Esophagus squamous epithelium (tissue), 5 donors: ENCODE results near the gene SF3A2. TPM values are rescaled to one million over a fixed set of nuclear protein-coding genes. Genes with fewer than 3 reads are reported as not detected.

Source experiments
- DNase-seq: peaks from one replicate; lab custom pipeline; 2025; lab: John Stamatoyannopoulos, UW
- H3K27ac ChIP-seq, 4 donors: fragments of 200-600 bp; sonication (generic); one replicate each; pipeline ENCODE4 v1.5.1; 2016 to 2019; ENCODE audit warnings: mild to moderate bottlenecking in 1 of 4
- H3K27me3 ChIP-seq, 4 donors: fragments of 200-600 bp; sonication (generic); 1 replicate in 3 of 4; 2 replicates in 1 of 4; pipeline versions ENCODE4 v1.5.1 to v1.6.0; 2017 to 2021; ENCODE audit warnings: antibody characterized with exemption in 1 of 4
- H3K36me3 ChIP-seq, 3 donors: fragments of 200-600 bp; sonication (generic); one replicate each; pipeline ENCODE4 v1.5.1; 2016 to 2019
- H3K4me1 ChIP-seq, 3 donors: fragments of 200-600 bp; sonication (generic); one replicate each; pipeline ENCODE4 v1.5.1; 2017 to 2019
- H3K4me3 ChIP-seq, 4 donors: fragments of 200-600 bp; sonication (generic); 1 replicate in 3 of 4; 2 replicates in 1 of 4; pipeline ENCODE4 v1.5.1; 2016 to 2019; ENCODE audit warnings: mild to moderate bottlenecking in 2 of 4, moderate library complexity in 1 of 4
- H3K9me3 ChIP-seq, 3 donors: fragments of 200-600 bp; sonication (generic); one replicate each; pipeline ENCODE4 v1.5.1; 2016 to 2019
- CTCF ChIP-seq, 6 experiments: fragments of 450-650 bp in 4 of 6; fragments of 200-600 bp in 2 of 6; sonication (generic) in 2 of 6; IDR thresholded peaks; one replicate each; pipeline ENCODE4 v1.5.1; 2016 to 2019; ENCODE audit warnings: antibody characterized with exemption in 6 of 6, mild to moderate bottlenecking in 4 of 6, moderate library complexity in 4 of 6
- POLR2A ChIP-seq, 4 donors: fragments of 450-650 bp; IDR thresholded peaks; one replicate each; pipeline ENCODE4 v1.6.1; 2017; ENCODE audit warnings: antibody characterized with exemption in 4 of 4, mild to moderate bottlenecking in 4 of 4, moderate library complexity in 3 of 4
- WGBS, 2 donors: methylation state at CpG; one replicate each; pipeline ENCODE4 v1.1.5; 2018; 5-methylcytosine and 5-hydroxymethylcytosine counted together
- intact Hi-C: fragments of 100-400 bp; cut with DNase I; formaldehyde crosslinking; loops from one replicate; pipeline ENCODE4 v1.15.0; 2022
- total RNA-seq, 4 donors: library from RNA; depleted of rRNA; stranded (reverse); fragments of >200 nt; gene quantifications; one replicate each; pipeline ENCODE4 v1.1.0, GENCODE V29; 2016
- donor health status: DM: yes; HTN: yes; CAD: no.

Gene SF3A2
- total RNA-seq, 4 donors from 2014 or later = 19.3 to 39.7 (median 31.3) TPM

- no peaks in the 10 kb centered on the region for H3K36me3 ChIP-seq
- peaks cover 20 to 42% (median 25%) of the 10 kb centered on the region in 3 donors for H3K4me1 ChIP-seq
- WGBS, 2 donors = 73 to 85% methylated on average over 4 to 13 of the region's 24 CpGs
- no peak within 1 kb of the TSS for H3K27ac ChIP-seq
- intact Hi-C loops = no loop called here
- TF ChIP-seq POLR2A (IDR thresholded peaks at IDR 0.05) (peak in 1 of 4 donors; percentile 20), CTCF (IDR thresholded peaks at IDR 0.05) (no peak)
- H3K9me3 ChIP-seq = no peaks in the 10 kb centered on the region
- DNase-seq = no peak
- H3K4me3 ChIP-seq = no peak within 1 kb of the TSS
- peaks cover 14 to 35% (median 22%) of the 10 kb centered on the region in 4 donors for H3K27me3 ChIP-seq
These were observed 19.5 kb downstream of the SF3A2 start, which contains the start of gene JSRP1 for GRCh38 chr19:2255982-2256685. TSS of gene JSRP1 (minus strand) at chr19:2256417. CDS start at chr19:2255314, 1,103 bp downstream.

- WGBS, 2 donors = 74 to 79% methylated on average over 5 of the region's 5 CpGs
- TF ChIP-seq POLR2A (IDR thresholded peaks at IDR 0.05) (no peak), CTCF (IDR thresholded peaks at IDR 0.05) (no peak)
- Histone ChIP-seq H3K27me3 (peaks cover 0 to 3% (median 0%) of the 10 kb centered on the region in 4 donors), H3K36me3 (no peaks in the 10 kb centered on the region), H3K4me1 (peaks cover 0 to 13% (median 0%) of the 10 kb centered on the region in 3 donors), H3K9me3 (no peaks in the 10 kb centered on the region), H3K4me3 (no peak overlapping the region), H3K27ac (no peak overlapping the region)
- intact Hi-C loops = no loop called here
- no peak for DNase-seq
These were observed 22.7 kb downstream of the SF3A2 start for GRCh38 chr19:2259336-2259735.

- WGBS, 2 donors = 38 to 54% methylated on average over 11 of the region's 11 CpGs
These were observed 23.7 kb downstream of the SF3A2 start for GRCh38 chr19:2260341-2260805.

GRCh38 chr19:2261438-2262172, 25.0 kb downstream of the SF3A2 start:
- DNase-seq = no peak
- intact Hi-C loops = no loop called here

More at GRCh38 chr19:2260341-2260805, 23.7 kb downstream of the SF3A2 start:
- no peaks in the 10 kb centered on the region for H3K27me3 ChIP-seq
- no peak overlapping the region for H3K4me3 ChIP-seq
- H3K9me3 ChIP-seq = no peaks in the 10 kb centered on the region
- H3K27ac ChIP-seq = peak overlapping the region in 3 of 4 donors; percentile 53 to 72 (median 63)
- no peaks in the 10 kb centered on the region for H3K36me3 ChIP-seq
- intact Hi-C loops = no loop called here
- no peak for TF ChIP-seq CTCF (IDR thresholded peaks at IDR 0.05)
- no peak for TF ChIP-seq POLR2A (IDR thresholded peaks at IDR 0.05)
- peaks cover 0 to 13% (median 0%) of the 10 kb centered on the region in 3 donors for H3K4me1 ChIP-seq
- no peak for DNase-seq

More at GRCh38 chr19:2261438-2262172, 25.0 kb downstream of the SF3A2 start:
- no peaks in the 10 kb centered on the region for H3K36me3 ChIP-seq
- WGBS, 2 donors = 0 to 21% methylated on average over 2 to 3 of the region's 7 CpGs
- H3K4me1 ChIP-seq = peaks cover 0 to 17% (median 5%) of the 10 kb centered on the region in 3 donors
- H3K27me3 ChIP-seq = no peaks in the 10 kb centered on the region
- H3K4me3 ChIP-seq = no peak overlapping the region
- TF ChIP-seq CTCF (IDR thresholded peaks at IDR 0.05) = peak in 5 of 6 experiments; percentile 23 to 58 (median 52)
- no peak for TF ChIP-seq POLR2A (IDR thresholded peaks at IDR 0.05)
- no peak overlapping the region for H3K27ac ChIP-seq
- H3K9me3 ChIP-seq = no peaks in the 10 kb centered on the region
